HT1080 (cell line): ENCODE measurements around the gene PITX3. TPM values are rescaled to one million over a fixed set of nuclear protein-coding genes. Genes with fewer than 3 reads are reported as not detected.
A peak's percentile ranks its signal among the peaks of the same experiment; 100 is the strongest.

Source experiments
- DNase-seq: peaks from one replicate; pipeline ENCODE4 v3.0.0-alpha.2; 2015; ENCODE audit warnings: low read depth
- total RNA-seq: library from RNA; depleted of rRNA; stranded (reverse); fragments of >200 nt; shearing (Covaris generic); gene quantifications from 2 replicates; pipeline ENCODE4 v1.2.3, GENCODE V29; 2014

The PITX3 gene
- total RNA-seq, 1 experiment from 2014 or later: not detected

- no peak for DNase-seq
Observed at GRCh38 chr10:102261196-102261595, 19.9 kb upstream of the PITX3 start.

- no peak for DNase-seq
Observed at GRCh38 chr10:102255404-102255803, 14.1 kb upstream of the PITX3 start.

GRCh38 chr10:102254426-102254825, 13.1 kb upstream of the PITX3 start:
- no peak for DNase-seq

GRCh38 chr10:102252508-102252907, 11.2 kb upstream of the PITX3 start:
- peak; percentile 70 for DNase-seq

GRCh38 chr10:102247734-102248133, 6.4 kb upstream of the PITX3 start:
- no peak for DNase-seq

GRCh38 chr10:102246261-102246660, 4.9 kb upstream of the PITX3 start:
- no peak for DNase-seq

- DNase-seq: no peak
Observed at GRCh38 chr10:102245932-102246251, 4.6 kb upstream of the PITX3 start.

GRCh38 chr10:102245082-102245931, 4.0 kb upstream of the PITX3 start, which contains the start of gene GBF1:
GBF1 (plus strand) TSS chr10:102245532; CDS start chr10:102258939, 13,407 bp downstream.
- peak; percentile 100 for DNase-seq

GRCh38 chr10:102243309-102243708, 2.0 kb upstream of the PITX3 start:
- DNase-seq: peak; percentile 71

GRCh38 chr10:102242118-102242485, 790 bp upstream of the PITX3 start:
- DNase-seq: no peak

GRCh38 chr10:102241032-102241443, 274 bp downstream of the PITX3 start:
- no peak for DNase-seq

GRCh38 chr10:102240467-102241031, 763 bp downstream of the PITX3 start:
- DNase-seq: no peak

GRCh38 chr10:102237711-102238252, 3.5 kb downstream of the PITX3 start:
- no peak for DNase-seq

- DNase-seq: no peak
Observed at GRCh38 chr10:102236006-102236405, 5.3 kb downstream of the PITX3 start.

GRCh38 chr10:102235598-102235920, 5.8 kb downstream of the PITX3 start:
- DNase-seq: peak; percentile 57

- DNase-seq: no peak
Observed at GRCh38 chr10:102234888-102235597, 6.3 kb downstream of the PITX3 start.

- no peak for DNase-seq
Observed at GRCh38 chr10:102233997-102234396, 7.3 kb downstream of the PITX3 start.

GRCh38 chr10:102231357-102232318, 9.7 kb downstream of the PITX3 start:
- no peak for DNase-seq

GRCh38 chr10:102230861-102231356, 10.4 kb downstream of the PITX3 start:
- no peak for DNase-seq

- DNase-seq: peak; percentile 76
Observed at GRCh38 chr10:102230264-102230860, 10.9 kb downstream of the PITX3 start.
